ENCODE measurements around the gene FBLIM1. TPM values are rescaled to one million over a fixed set of nuclear protein-coding genes. Genes with fewer than 3 reads are reported as not detected.

Gene FBLIM1
- total RNA-seq, 1 donor from 2014 or later: 198 TPM

GRCh38 chr1:15753776-15754175 is 4.8 kb upstream of the FBLIM1 start:
- H3K9me3 Mint-ChIP-seq (ENCODE audit: unreplicated experiment): no peaks in the 10 kb centered on the region
- no peak overlapping the region for H3K4me3 Mint-ChIP-seq (ENCODE audit: unreplicated experiment)
- no peak for DNase-seq (ENCODE audit: low spot score)
- H3K36me3 Mint-ChIP-seq (ENCODE audit: low read depth, unreplicated experiment): peaks cover 5% of the 10 kb centered on the region
- TF ChIP-seq CTCF (IDR thresholded peaks at IDR 0.05; ENCODE audit: unreplicated experiment): no peak
- peaks cover 16% of the 10 kb centered on the region for H3K4me1 Mint-ChIP-seq (ENCODE audit: unreplicated experiment)
- no peak overlapping the region for H3K27ac Mint-ChIP-seq (ENCODE audit: unreplicated experiment)
- H3K27me3 Mint-ChIP-seq (ENCODE audit: unreplicated experiment): peaks cover 8% of the 10 kb centered on the region

DNA sequence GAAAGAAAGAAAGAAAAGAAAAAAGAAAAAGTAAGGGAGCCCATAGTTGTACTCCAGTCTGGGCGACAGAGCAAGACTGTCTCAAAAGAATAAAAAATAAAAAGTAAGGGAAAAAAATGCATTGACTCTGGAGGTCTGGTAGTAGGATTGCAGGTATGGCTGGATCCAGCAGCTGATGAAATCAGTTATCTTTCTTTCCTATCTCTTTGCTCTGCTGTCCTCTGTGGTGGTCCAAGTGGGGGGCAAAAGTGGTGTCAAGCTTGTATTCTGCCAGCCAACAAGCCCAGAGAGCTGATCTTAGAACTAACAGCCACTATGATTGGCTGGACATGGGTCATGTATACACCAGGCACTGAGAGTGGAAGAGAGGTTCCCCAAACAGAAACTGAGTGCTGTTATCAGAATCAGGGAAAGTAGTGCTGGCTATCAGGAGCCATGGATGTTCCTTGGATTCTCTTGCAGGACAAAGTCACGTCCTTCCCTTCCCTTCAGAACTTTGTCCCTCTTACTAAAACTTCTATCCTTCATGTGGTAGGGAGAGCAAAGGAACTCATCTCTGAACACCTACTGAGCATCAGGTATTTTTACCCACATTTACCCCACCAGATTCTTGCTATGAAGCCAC is 3.5 kb upstream of the FBLIM1 start:
- DNase-seq (ENCODE audit: low spot score): no peak
- Mint-ChIP-seq H3K36me3 (ENCODE audit: low read depth, unreplicated experiment) (peaks cover 5% of the 10 kb centered on the region), H3K4me1 (ENCODE audit: unreplicated experiment) (peaks cover 11% of the 10 kb centered on the region), H3K27me3 (ENCODE audit: unreplicated experiment) (peaks cover 8% of the 10 kb centered on the region), H3K9me3 (ENCODE audit: unreplicated experiment) (no peaks in the 10 kb centered on the region), H3K27ac (ENCODE audit: unreplicated experiment) (no peak overlapping the region), H3K4me3 (ENCODE audit: unreplicated experiment) (no peak overlapping the region)
- TF ChIP-seq CTCF (IDR thresholded peaks at IDR 0.05; ENCODE audit: unreplicated experiment): no peak

- peaks cover 12% of the 10 kb centered on the region for H3K4me1 Mint-ChIP-seq (ENCODE audit: unreplicated experiment)
- peaks cover 5% of the 10 kb centered on the region for H3K36me3 Mint-ChIP-seq (ENCODE audit: low read depth, unreplicated experiment)
- no peak for TF ChIP-seq CTCF (IDR thresholded peaks at IDR 0.05; ENCODE audit: unreplicated experiment)
- H3K27me3 Mint-ChIP-seq (ENCODE audit: unreplicated experiment): peaks cover 8% of the 10 kb centered on the region
- no peak overlapping the region for H3K4me3 Mint-ChIP-seq (ENCODE audit: unreplicated experiment)
- no peak overlapping the region for H3K27ac Mint-ChIP-seq (ENCODE audit: unreplicated experiment)
- no peak for DNase-seq (ENCODE audit: low spot score)
- H3K9me3 Mint-ChIP-seq (ENCODE audit: unreplicated experiment): no peaks in the 10 kb centered on the region
These were observed 3.0 kb upstream of the FBLIM1 start for GRCh38 chr1:15755646-15756040.

GRCh38 chr1:15756143-15757015 is 2.2 kb upstream of the FBLIM1 start:
- Mint-ChIP-seq H3K27ac (ENCODE audit: unreplicated experiment) (no peak overlapping the region), H3K9me3 (ENCODE audit: unreplicated experiment) (no peaks in the 10 kb centered on the region), H3K36me3 (ENCODE audit: low read depth, unreplicated experiment) (peaks cover 5% of the 10 kb centered on the region), H3K4me3 (ENCODE audit: unreplicated experiment) (peak overlapping the region; percentile 32), H3K4me1 (ENCODE audit: unreplicated experiment) (peaks cover 18% of the 10 kb centered on the region), H3K27me3 (ENCODE audit: unreplicated experiment) (peaks cover 9% of the 10 kb centered on the region)
- TF ChIP-seq CTCF (IDR thresholded peaks at IDR 0.05; ENCODE audit: unreplicated experiment): no peak
- no peak for DNase-seq (ENCODE audit: low spot score)

DNA sequence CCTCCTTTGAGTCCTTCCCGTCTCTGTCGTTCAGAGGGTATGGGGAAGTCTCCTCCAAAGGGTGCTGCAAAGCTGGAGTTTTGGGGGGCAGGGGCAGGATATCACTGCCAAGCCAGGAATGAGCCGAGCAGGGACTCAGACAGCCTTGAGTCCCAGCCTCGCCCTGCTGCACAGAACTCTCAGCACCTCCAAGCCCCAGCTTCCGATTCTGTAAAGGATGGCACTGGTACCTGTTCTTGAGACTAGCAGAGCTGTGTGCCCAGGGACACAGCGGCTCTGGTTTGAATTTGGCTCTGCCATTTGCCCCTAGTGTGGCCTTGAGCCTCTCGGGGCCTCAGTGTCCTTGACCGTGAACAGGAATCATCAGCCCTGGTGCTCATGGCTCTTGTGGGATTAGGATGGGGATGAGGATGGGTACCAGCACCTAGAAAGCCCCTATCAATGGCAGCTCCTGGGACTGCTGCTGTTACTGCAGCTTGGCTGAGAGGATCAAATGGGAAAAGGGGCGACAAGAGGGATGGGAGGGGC is 1.5 kb upstream of the FBLIM1 start:
- no peaks in the 10 kb centered on the region for H3K9me3 Mint-ChIP-seq (ENCODE audit: unreplicated experiment)
- no peak for DNase-seq (ENCODE audit: low spot score)
- no peak overlapping the region for H3K4me3 Mint-ChIP-seq (ENCODE audit: unreplicated experiment)
- H3K27me3 Mint-ChIP-seq (ENCODE audit: unreplicated experiment): peaks cover 9% of the 10 kb centered on the region
- peaks cover 25% of the 10 kb centered on the region for H3K4me1 Mint-ChIP-seq (ENCODE audit: unreplicated experiment)
- H3K27ac Mint-ChIP-seq (ENCODE audit: unreplicated experiment): no peak overlapping the region
- peaks cover 9% of the 10 kb centered on the region for H3K36me3 Mint-ChIP-seq (ENCODE audit: low read depth, unreplicated experiment)
- no peak for TF ChIP-seq CTCF (IDR thresholded peaks at IDR 0.05; ENCODE audit: unreplicated experiment)
